ENCODE results near the gene CADPS2. TPM values are rescaled to one million over a fixed set of nuclear protein-coding genes. Genes with fewer than 3 reads are reported as not detected.

CADPS2 gene
- total and polyA plus RNA-seq, 2 donors (not counting 1 experiment from before 2014, with no cell fraction given) = not detected

DNA sequence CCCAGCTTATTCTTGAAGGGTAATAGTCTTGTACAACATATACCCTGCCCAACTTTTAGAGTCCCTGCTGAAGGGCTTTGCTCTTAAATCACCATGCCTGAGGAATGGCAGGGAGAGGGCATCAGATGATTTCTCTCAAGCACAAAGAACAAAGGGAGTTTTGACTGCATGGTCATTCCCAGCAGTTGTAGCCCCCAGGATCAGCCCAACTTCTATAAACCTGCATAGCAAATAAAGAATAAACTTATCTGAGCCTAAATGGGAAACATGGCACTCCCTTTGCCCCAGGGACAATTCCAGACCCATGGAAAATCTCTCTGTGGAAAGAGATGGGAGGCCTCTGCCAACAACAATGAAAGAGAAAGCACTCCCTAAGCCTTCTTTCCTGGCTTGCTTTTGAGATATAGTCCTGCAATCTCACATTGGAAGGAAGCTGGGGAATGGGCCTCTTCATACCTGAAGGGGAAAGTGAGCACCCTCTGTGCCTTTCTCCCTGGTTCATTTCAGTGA is 18.7 kb downstream of the CADPS2 start:
- Histone ChIP-seq H3K36me3 (replicated peaks in 1 of 2; ENCODE audit: control extremely low read depth in 1 of 2, control insufficient read depth in 1 of 2, extremely low read depth in 1 of 2, insufficient read depth in 2 of 2, low read length in 1 of 2) (no peaks in the 10 kb centered on the region), H3K4me3 (ENCODE audit: control extremely low read depth in 1 of 5, extremely low read depth in 1 of 5, insufficient read depth in 1 of 5, low read depth in 2 of 5, low read length in 4 of 5) (no peak overlapping the region), H3K9ac (ENCODE audit: low read length) (no peak overlapping the region), H3K27ac (ENCODE audit: low read length in 2 of 2) (no peak overlapping the region), H3K27me3 (replicated peaks in 1 of 4; ENCODE audit: control extremely low read depth in 1 of 4, control insufficient read depth in 3 of 4, insufficient read depth in 4 of 4, low read length in 3 of 4) (no peaks in the 10 kb centered on the region), H3K4me1 (ENCODE audit: control insufficient read depth in 2 of 2, insufficient read depth in 2 of 2, low read length in 2 of 2) (no peaks in the 10 kb centered on the region), H3K79me2 (ENCODE audit: control insufficient read depth, insufficient read depth, low read length) (no peaks in the 10 kb centered on the region), H3K9me3 (ENCODE audit: control extremely low read depth in 1 of 3, control insufficient read depth in 2 of 3, insufficient read depth in 1 of 3, low read length in 2 of 3) (peaks cover 0 to 7% (median 2%) of the 10 kb centered on the region in 3 donors), H2AFZ (ENCODE audit: insufficient read depth, low read depth, low read length, poor library complexity, severe bottlenecking) (no peak overlapping the region), H4K20me1 (ENCODE audit: control insufficient read depth, insufficient read depth, low read length, poor library complexity, severe bottlenecking) (no peaks in the 10 kb centered on the region), H3K4me2 (replicated peaks; ENCODE audit: low read depth, low read length, poor library complexity, severe bottlenecking) (no peak overlapping the region)
- Mint-ChIP-seq H3K9me3 (ENCODE audit: insufficient read depth) (peaks cover 12% of the 10 kb centered on the region), H3K4me1 (no peaks in the 10 kb centered on the region), H3K4me3 (no peak overlapping the region), H3K27ac (no peak overlapping the region), H3K27me3 (no peaks in the 10 kb centered on the region)
- ChIA-PET POLR2A (no interaction called here), CTCF (no interaction called here)
- TF ChIP-seq, protein P1, sequence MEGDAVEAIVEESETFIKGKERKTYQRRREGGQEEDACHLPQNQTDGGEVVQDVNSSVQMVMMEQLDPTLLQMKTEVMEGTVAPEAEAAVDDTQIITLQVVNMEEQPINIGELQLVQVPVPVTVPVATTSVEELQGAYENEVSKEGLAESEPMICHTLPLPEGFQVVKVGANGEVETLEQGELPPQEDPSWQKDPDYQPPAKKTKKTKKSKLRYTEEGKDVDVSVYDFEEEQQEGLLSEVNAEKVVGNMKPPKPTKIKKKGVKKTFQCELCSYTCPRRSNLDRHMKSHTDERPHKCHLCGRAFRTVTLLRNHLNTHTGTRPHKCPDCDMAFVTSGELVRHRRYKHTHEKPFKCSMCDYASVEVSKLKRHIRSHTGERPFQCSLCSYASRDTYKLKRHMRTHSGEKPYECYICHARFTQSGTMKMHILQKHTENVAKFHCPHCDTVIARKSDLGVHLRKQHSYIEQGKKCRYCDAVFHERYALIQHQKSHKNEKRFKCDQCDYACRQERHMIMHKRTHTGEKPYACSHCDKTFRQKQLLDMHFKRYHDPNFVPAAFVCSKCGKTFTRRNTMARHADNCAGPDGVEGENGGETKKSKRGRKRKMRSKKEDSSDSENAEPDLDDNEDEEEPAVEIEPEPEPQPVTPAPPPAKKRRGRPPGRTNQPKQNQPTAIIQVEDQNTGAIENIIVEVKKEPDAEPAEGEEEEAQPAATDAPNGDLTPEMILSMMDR (IDR thresholded peaks at IDR 0.05) = no peak
- TF ChIP-seq EZH2 (IDR thresholded peaks at IDR 0.05; ENCODE audit: borderline replicate concordance, insufficient read depth, low read depth, low read length, poor library complexity, severe bottlenecking) = no peak
- no peak for DNase-seq
- no peak for ATAC-seq (ENCODE audit: low read depth)
- intact Hi-C loops (cut with micrococcal nuclease) = no loop called here

GRCh38 chr7:122864838-122865237 is 21.4 kb downstream of the CADPS2 start:
- CTCF ChIA-PET = no interaction called here
- H3K4me1 Mint-ChIP-seq = no peaks in the 10 kb centered on the region
- TF ChIP-seq, protein P1 (IDR thresholded peaks at IDR 0.05) = no peak
- TF ChIP-seq EZH2 (IDR thresholded peaks at IDR 0.05; ENCODE audit: borderline replicate concordance, insufficient read depth, low read depth, low read length, poor library complexity, severe bottlenecking) = no peak

More at GRCh38 chr7:122864838-122865237, 21.4 kb downstream of the CADPS2 start:
- Mint-ChIP-seq H3K9me3 (ENCODE audit: insufficient read depth) (peaks cover 7% of the 10 kb centered on the region), H3K27ac (no peak overlapping the region), H3K4me3 (no peak overlapping the region), H3K27me3 (no peaks in the 10 kb centered on the region)
- Histone ChIP-seq H3K27ac (ENCODE audit: low read length in 2 of 2) (no peak overlapping the region), H3K27me3 (replicated peaks in 1 of 4; ENCODE audit: control extremely low read depth in 1 of 4, control insufficient read depth in 3 of 4, insufficient read depth in 4 of 4, low read length in 3 of 4) (no peaks in the 10 kb centered on the region), H4K20me1 (ENCODE audit: control insufficient read depth, insufficient read depth, low read length, poor library complexity, severe bottlenecking) (no peaks in the 10 kb centered on the region), H3K4me3 (ENCODE audit: control extremely low read depth in 1 of 5, extremely low read depth in 1 of 5, insufficient read depth in 1 of 5, low read depth in 2 of 5, low read length in 4 of 5) (no peak overlapping the region), H3K79me2 (ENCODE audit: control insufficient read depth, insufficient read depth, low read length) (no peaks in the 10 kb centered on the region), H3K9ac (ENCODE audit: low read length) (no peak overlapping the region), H3K4me1 (ENCODE audit: control insufficient read depth in 2 of 2, insufficient read depth in 2 of 2, low read length in 2 of 2) (no peaks in the 10 kb centered on the region), H2AFZ (ENCODE audit: insufficient read depth, low read depth, low read length, poor library complexity, severe bottlenecking) (no peak overlapping the region), H3K9me3 (ENCODE audit: control extremely low read depth in 1 of 3, control insufficient read depth in 2 of 3, insufficient read depth in 1 of 3, low read length in 2 of 3) (peaks cover 0 to 7% (median 2%) of the 10 kb centered on the region in 3 donors), H3K4me2 (replicated peaks; ENCODE audit: low read depth, low read length, poor library complexity, severe bottlenecking) (no peak overlapping the region), H3K36me3 (replicated peaks in 1 of 2; ENCODE audit: control extremely low read depth in 1 of 2, control insufficient read depth in 1 of 2, extremely low read depth in 1 of 2, insufficient read depth in 2 of 2, low read length in 1 of 2) (no peaks in the 10 kb centered on the region)
- ATAC-seq (ENCODE audit: low read depth) = no peak
- no peak for DNase-seq
- intact Hi-C loops (cut with micrococcal nuclease) = no loop called here
- 45% methylated on average over 2 of the region's 3 CpGs for WGBS (ENCODE audit: insufficient coverage)
- POLR2A ChIA-PET = no interaction called here
